Activated CD4-positive, alpha-beta T cell treated with anti-CD3 and anti-CD28 coated beads, Interleukin-2, amount 50 U/mL, for 48 hours (primary cell): ENCODE measurements around the gene CTSC.
"Not testable (repeated sequence)": the region's sequence is repeated elsewhere in the genome, so short reads cannot be mapped to it uniquely, and the experiment has no call there.

Experiments
- DNase-seq, 2 experiments: peaks; one replicate each; pipeline ENCODE4 v3.0.0-alpha.2; 2020

The CTSC gene

DNA sequence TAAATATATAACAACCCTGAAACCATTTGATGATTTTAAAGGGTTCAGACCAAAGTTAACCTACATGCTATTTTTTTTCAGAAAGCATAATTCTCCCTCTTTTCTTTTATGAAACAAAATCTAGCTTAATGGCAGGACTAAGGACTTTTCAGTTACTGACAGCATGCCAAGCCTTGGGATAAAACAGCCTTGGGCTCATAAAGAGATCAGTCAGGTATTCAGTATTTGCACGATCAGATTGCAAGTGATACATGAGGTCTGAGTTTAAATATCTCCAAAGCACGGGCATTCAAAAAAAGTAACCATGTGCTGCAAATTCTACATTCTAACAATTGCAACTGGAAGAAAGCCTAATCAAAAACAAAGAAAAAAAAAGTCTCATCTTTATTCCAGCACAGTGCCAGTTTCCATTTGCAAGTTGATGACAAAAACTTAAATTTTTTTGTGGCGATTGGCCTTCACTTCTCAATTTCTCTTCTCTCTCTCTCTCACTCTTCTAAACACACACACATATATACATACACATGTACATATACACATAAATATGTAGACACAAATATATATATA lies 60.1 kb downstream of the CTSC start:
- DNase-seq, result no peak

DNA sequence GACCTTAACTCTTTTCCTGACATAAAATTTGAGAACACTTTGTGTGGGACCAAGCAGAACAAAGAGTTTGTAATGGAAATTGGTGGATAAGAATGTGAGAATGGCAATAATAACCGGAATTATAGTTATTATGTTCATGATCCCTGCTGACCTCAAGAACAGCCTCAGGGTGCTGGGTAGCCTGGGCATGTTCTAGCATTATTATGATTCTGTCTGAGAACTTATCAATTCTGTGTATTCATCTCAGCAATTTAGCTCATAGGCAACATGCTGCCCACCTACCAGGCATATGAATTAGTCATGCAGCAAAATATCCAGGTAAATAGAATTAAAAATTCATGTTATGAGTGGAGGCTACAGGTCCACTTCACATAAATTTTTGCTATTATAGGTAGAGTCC lies 61.9 kb downstream of the CTSC start:
- no peak for DNase-seq

DNA sequence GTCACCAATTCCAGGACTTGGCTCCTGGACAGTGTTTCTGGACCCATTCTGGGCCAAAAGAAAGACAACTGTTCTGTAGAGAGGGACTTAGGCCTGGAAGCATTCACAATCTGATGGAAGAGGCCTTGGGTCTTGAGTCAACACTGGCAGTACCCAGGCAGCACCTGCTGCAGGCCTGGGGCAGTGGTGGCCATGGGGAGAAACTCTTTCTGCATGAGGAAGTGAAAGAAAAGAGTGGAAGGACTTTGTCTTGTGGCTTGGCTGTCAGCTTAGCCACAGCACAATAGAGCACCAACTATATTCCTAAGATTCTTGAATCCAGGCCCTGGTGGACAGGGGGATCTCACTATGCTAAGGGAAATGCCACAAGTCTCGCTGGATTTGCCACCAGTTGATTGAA lies 70.6 kb downstream of the CTSC start:
- DNase-seq, result no peak

DNA sequence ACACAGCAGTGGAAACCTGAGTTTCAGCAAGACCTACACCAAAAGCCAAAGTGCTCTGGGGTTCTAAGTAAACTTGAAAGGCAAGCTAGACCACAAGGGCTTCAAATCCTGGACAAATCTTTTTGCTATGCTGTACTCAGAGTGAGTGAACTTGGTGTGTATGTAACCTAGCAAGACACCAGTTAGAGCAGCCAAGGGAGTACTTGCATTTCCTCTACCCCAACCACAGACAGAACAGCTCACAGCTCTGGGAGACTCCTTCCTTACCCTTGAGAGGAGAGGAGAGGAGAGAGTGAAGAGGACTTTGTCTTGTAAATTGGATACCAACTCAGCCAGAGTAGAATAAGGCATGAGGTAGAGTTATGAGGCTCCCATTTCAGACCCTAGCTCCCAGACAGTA lies 71.4 kb downstream of the CTSC start:
- no peak for DNase-seq

DNA sequence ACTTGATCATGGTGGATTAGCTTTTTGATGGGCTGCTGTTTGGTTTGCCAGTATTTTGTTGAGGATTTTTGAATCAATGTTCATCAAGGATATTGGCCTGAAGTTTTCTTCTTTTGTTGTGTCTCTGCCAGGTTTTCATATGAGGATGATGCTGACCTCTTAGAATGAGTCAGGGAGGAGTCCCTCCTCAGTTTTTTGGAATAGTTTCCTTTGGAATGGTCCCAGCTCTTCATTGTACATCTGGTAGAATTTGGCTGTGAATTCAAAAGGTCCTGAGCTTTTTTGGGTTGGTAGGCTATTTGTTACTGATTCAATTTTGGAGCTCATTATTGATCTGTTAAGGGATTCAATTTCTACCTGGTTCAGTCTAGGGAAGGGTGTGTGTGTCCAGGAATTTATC lies 78.1 kb downstream of the CTSC start:
- DNase-seq, result no peak

DNA sequence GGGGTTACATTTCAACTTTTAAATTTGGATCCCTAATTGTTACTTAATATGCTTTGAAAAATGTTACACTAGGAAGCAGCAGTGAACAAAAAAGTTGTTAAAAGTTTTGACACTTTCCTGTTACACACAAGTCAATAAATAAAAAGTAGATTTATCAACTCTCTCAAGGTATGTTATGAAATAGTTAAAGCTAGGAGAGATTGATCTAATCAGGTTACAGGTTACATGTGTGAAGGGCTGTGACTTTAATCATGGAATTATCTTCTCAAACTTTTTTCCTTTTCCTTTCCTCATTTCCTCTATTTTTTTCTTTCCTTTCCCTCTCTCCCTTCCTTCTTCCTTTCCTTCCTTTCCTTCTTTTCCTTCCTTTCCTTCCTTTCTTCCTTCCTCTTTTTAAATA lies 85.3 kb downstream of the CTSC start:
- no peak for DNase-seq

DNA sequence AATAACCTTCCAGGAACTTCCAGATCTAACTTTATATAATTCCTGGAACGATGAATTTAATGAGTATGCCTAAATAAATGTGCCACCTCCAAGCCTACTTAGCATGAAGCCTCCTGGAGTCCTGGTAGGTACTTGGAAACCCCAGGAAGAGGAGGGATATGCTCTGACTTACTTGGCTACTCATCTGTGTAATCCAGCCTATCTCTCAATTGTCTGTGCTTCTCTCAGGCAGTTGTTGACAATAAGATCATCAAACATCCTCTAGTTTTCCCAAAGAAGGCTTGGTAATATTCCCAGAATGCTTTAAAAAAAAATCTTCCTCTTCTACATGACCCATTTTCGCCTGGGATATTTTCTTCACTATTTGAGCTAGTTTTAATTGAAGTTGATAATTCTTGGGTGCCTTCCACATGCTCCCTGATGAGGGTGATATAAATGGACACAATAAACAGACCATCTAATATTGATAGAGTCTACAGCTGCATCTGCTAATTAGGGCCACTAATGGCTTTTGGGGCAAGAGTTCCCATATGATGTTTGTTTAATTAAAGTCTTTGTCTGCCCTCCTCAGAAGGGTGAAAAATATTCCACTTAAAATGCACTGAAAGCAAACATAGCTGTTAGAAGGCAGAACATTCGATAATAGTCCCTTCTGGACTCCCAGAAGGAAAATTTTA lies 86.8 kb downstream of the CTSC start:
- DNase-seq, result no peak

DNA sequence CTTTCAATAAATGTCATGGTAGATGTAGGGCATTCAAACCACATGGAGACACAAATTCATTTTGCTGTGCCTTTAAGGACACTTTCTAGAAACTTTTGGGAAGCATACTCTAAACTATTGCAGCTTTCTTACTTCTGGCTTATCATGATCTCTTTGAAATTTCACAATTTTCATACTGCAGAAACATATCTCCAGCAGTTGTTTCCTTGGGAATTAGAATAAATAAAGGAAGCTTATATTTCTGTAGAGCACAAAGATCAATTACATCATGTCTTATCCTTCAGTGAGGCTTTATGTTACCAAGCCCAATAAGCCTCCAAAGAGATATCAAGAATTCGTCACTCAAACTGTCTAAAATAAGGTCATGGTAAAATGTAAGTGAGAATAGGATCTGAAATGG lies 87.8 kb downstream of the CTSC start:
- no peak for DNase-seq

DNA sequence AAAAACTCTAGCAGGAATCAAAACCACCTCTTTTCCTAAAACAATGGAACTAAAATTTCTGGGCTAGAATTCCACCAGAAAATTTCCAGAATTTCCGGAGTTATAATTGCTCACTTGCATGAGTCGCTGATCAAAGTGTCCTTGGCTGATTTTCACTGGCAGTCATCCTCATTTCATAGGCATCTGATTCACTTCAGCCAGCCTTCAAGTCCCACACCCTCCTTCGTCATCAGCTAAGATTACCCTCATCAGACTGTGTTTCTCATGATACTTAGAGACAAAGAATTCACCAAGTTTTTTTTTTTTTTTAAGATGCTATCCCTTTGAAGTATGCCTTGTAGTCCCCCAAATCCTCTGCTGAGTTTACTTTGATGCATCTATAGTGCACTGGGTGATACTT lies 90.8 kb downstream of the CTSC start:
- DNase-seq, result no peak

DNA sequence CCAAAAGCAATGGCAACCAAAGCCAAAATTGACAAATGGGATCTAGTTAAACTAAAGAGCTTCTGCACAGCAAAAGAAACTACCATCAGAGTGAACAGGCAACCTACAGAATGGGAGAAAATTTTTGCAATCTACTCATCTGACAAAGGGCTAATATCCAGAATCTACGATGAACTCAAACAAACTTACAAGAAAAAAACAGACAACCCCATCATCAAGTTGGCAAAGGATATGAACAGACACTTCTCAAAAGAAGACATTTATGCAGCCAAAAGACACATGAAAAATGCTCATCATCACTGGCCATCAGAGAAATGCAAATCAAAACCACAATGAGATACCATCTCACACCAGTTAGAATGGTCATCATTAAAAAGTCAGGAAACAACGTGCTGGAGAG lies 92.0 kb downstream of the CTSC start:
- not testable (repeated sequence) for DNase-seq
